ENCODE measurements around the gene RNF144B. TPM values are rescaled to one million over a fixed set of nuclear protein-coding genes. Genes with fewer than 3 reads are reported as not detected.
A peak's percentile ranks its signal among the peaks of the same experiment; 100 is the strongest.

The RNF144B gene
- total and polyA plus RNA-seq, 2 experiments from 2014 or later, result 4.2 to 9.0 TPM

DNA sequence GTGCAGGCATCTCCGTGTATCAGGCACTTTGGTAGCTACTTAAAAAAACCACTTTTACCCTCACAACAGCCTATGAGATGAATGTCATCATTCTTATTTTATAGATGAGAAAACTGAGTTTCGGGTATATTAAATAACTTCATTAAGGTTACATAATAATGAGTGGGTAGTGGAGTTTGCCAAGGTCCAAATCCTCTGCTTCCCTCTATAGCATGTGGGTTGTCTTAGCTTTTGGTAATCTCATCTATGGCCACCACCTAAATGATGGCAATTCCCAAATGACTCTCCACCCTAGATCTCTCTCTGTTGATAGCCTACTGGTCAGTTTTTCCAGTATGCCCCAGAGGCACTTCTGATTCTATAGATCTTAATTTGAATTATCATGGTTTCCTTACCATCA, 3.7 kb upstream of the RNF144B start (continued):
- TF ChIP-seq, protein P1, sequence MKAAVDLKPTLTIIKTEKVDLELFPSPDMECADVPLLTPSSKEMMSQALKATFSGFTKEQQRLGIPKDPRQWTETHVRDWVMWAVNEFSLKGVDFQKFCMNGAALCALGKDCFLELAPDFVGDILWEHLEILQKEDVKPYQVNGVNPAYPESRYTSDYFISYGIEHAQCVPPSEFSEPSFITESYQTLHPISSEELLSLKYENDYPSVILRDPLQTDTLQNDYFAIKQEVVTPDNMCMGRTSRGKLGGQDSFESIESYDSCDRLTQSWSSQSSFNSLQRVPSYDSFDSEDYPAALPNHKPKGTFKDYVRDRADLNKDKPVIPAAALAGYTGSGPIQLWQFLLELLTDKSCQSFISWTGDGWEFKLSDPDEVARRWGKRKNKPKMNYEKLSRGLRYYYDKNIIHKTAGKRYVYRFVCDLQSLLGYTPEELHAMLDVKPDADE (IDR thresholded peaks at IDR 0.05), result no peak
- no peak for TF ChIP-seq POLR2AphosphoS5 (IDR thresholded peaks at IDR 0.05; ENCODE audit: low read depth)
- no peak for TF ChIP-seq ZNF331 (CRISPR knock-in tag; IDR thresholded peaks at IDR 0.05; ENCODE audit: low read depth)

DNA sequence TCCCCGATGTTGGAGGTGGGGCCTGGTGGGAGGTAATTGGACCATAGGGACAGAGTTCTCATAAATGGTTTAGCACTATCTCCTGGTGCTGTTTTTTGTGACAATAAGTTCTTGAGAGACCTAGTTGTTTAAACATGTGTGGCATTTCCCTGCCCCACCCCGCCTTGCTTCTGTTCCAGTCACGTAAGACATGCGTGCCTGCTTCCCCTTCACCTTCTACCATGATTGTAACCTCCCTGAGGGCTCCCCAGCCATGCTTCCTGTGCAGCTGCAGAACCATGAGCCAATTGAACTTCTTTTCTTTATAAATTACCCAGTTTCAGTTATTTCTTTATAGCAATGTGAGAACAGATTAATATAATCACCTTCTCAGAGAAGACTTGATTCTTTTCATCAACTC, 2.5 kb upstream of the RNF144B start:
- Histone ChIP-seq H3K9me2 (ENCODE audit: insufficient read depth) (no peaks in the 10 kb centered on the region), H4K20me1 (replicated peaks; ENCODE audit: insufficient read depth) (no peaks in the 10 kb centered on the region), H3K79me2 (replicated peaks; ENCODE audit: insufficient read depth) (peaks cover 3% of the 10 kb centered on the region; the same call in 1 of the 2 replicates), H3K4me1 (ENCODE audit: insufficient read depth) (peaks cover 29% of the 10 kb centered on the region), H3K36me3 (ENCODE audit: insufficient read depth) (no peaks in the 10 kb centered on the region), H2AFZ (0 out of 2 replicates have a peak overlapping the region, but pooled peaks have one; percentile 35), H3F3A (replicated peaks; ENCODE audit: low read depth) (peaks cover 10% of the 10 kb centered on the region; the same call in 1 of the 2 replicates), H3K27ac (ENCODE audit: low read depth) (no peak overlapping the region), H3K4me3 (no peak overlapping the region), H3K27me3 (ENCODE audit: insufficient read depth) (no peaks in the 10 kb centered on the region), H3K4me2 (no peak overlapping the region)
- H3K27ac Mint-ChIP-seq, result no peak overlapping the region
- no peaks in the 10 kb centered on the region for H3K36me3 Mint-ChIP-seq (ENCODE audit: low read depth)
- no peak overlapping the region for H3K4me3 Mint-ChIP-seq
- peaks cover 34% of the 10 kb centered on the region for H3K4me1 Mint-ChIP-seq
- no peak for DNase-seq (ENCODE audit: low spot score)
- H3K27me3 Mint-ChIP-seq (ENCODE audit: insufficient read depth, low read depth, poor library complexity), result peaks cover 6% of the 10 kb centered on the region
- ATAC-seq, result no peak
- no peaks in the 10 kb centered on the region; the same call in 2 of the 3 replicates for H3K9me3 Mint-ChIP-seq
- TF ChIP-seq, protein P2, sequence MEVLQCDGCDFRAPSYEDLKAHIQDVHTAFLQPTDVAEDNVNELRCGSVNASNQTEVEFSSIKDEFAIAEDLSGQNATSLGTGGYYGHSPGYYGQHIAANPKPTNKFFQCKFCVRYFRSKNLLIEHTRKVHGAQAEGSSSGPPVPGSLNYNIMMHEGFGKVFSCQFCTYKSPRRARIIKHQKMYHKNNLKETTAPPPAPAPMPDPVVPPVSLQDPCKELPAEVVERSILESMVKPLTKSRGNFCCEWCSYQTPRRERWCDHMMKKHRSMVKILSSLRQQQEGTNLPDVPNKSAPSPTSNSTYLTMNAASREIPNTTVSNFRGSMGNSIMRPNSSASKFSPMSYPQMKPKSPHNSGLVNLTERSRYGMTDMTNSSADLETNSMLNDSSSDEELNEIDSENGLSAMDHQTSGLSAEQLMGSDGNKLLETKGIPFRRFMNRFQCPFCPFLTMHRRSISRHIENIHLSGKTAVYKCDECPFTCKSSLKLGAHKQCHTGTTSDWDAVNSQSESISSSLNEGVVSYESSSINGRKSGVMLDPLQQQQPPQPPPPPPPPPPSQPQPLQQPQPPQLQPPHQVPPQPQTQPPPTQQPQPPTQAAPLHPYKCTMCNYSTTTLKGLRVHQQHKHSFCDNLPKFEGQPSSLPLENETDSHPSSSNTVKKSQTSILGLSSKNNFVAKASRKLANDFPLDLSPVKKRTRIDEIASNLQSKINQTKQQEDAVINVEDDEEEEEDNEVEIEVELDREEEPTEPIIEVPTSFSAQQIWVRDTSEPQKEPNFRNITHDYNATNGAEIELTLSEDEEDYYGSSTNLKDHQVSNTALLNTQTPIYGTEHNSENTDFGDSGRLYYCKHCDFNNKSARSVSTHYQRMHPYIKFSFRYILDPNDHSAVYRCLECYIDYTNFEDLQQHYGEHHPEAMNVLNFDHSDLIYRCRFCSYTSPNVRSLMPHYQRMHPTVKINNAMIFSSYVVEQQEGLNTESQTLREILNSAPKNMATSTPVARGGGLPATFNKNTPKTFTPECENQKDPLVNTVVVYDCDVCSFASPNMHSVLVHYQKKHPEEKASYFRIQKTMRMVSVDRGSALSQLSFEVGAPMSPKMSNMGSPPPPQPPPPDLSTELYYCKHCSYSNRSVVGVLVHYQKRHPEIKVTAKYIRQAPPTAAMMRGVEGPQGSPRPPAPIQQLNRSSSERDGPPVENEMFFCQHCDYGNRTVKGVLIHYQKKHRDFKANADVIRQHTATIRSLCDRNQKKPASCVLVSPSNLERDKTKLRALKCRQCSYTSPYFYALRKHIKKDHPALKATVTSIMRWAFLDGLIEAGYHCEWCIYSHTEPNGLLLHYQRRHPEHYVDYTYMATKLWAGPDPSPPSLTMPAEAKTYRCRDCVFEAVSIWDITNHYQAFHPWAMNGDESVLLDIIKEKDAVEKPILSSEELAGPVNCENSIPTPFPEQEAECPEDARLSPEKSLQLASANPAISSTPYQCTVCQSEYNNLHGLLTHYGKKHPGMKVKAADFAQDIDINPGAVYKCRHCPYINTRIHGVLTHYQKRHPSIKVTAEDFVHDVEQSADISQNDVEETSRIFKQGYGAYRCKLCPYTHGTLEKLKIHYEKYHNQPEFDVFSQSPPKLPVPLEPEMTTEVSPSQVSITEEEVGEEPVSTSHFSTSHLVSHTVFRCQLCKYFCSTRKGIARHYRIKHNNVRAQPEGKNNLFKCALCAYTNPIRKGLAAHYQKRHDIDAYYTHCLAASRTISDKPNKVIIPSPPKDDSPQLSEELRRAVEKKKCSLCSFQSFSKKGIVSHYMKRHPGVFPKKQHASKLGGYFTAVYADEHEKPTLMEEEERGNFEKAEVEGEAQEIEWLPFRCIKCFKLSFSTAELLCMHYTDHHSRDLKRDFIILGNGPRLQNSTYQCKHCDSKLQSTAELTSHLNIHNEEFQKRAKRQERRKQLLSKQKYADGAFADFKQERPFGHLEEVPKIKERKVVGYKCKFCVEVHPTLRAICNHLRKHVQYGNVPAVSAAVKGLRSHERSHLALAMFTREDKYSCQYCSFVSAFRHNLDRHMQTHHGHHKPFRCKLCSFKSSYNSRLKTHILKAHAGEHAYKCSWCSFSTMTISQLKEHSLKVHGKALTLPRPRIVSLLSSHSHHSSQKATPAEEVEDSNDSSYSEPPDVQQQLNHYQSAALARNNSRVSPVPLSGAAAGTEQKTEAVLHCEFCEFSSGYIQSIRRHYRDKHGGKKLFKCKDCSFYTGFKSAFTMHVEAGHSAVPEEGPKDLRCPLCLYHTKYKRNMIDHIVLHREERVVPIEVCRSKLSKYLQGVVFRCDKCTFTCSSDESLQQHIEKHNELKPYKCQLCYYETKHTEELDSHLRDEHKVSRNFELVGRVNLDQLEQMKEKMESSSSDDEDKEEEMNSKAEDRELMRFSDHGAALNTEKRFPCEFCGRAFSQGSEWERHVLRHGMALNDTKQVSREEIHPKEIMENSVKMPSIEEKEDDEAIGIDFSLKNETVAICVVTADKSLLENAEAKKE (CRISPR knock-in tag; IDR thresholded peaks at IDR 0.05), result no peak
- TF ChIP-seq, protein P3, sequence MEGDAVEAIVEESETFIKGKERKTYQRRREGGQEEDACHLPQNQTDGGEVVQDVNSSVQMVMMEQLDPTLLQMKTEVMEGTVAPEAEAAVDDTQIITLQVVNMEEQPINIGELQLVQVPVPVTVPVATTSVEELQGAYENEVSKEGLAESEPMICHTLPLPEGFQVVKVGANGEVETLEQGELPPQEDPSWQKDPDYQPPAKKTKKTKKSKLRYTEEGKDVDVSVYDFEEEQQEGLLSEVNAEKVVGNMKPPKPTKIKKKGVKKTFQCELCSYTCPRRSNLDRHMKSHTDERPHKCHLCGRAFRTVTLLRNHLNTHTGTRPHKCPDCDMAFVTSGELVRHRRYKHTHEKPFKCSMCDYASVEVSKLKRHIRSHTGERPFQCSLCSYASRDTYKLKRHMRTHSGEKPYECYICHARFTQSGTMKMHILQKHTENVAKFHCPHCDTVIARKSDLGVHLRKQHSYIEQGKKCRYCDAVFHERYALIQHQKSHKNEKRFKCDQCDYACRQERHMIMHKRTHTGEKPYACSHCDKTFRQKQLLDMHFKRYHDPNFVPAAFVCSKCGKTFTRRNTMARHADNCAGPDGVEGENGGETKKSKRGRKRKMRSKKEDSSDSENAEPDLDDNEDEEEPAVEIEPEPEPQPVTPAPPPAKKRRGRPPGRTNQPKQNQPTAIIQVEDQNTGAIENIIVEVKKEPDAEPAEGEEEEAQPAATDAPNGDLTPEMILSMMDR (conservative IDR thresholded peaks at IDR 0.05; ENCODE audit: low read depth in 2 of 2), result no peak
- TF ChIP-seq EZH2phosphoT487 (IDR thresholded peaks at IDR 0.05; ENCODE audit: unreplicated experiment) (no peak), STAT1 (IDR thresholded peaks at IDR 0.05; ENCODE audit: unreplicated experiment) (no peak), NANOG (IDR thresholded peaks at IDR 0.05; ENCODE audit: borderline replicate concordance) (no peak), ZNF114 (CRISPR knock-in tag; IDR thresholded peaks at IDR 0.05) (no peak), JUNB (IDR thresholded peaks at IDR 0.05; ENCODE audit: unreplicated experiment) (no peak), CREB1 (CRISPR knock-in tag; IDR thresholded peaks at IDR 0.05; ENCODE audit: low read depth) (no peak), POLR2AphosphoS5 (IDR thresholded peaks at IDR 0.05; ENCODE audit: low read depth) (no peak), EZH2 (IDR thresholded peaks at IDR 0.05; ENCODE audit: low read depth, unreplicated experiment) (no peak)
- TF ChIP-seq, protein P4, sequence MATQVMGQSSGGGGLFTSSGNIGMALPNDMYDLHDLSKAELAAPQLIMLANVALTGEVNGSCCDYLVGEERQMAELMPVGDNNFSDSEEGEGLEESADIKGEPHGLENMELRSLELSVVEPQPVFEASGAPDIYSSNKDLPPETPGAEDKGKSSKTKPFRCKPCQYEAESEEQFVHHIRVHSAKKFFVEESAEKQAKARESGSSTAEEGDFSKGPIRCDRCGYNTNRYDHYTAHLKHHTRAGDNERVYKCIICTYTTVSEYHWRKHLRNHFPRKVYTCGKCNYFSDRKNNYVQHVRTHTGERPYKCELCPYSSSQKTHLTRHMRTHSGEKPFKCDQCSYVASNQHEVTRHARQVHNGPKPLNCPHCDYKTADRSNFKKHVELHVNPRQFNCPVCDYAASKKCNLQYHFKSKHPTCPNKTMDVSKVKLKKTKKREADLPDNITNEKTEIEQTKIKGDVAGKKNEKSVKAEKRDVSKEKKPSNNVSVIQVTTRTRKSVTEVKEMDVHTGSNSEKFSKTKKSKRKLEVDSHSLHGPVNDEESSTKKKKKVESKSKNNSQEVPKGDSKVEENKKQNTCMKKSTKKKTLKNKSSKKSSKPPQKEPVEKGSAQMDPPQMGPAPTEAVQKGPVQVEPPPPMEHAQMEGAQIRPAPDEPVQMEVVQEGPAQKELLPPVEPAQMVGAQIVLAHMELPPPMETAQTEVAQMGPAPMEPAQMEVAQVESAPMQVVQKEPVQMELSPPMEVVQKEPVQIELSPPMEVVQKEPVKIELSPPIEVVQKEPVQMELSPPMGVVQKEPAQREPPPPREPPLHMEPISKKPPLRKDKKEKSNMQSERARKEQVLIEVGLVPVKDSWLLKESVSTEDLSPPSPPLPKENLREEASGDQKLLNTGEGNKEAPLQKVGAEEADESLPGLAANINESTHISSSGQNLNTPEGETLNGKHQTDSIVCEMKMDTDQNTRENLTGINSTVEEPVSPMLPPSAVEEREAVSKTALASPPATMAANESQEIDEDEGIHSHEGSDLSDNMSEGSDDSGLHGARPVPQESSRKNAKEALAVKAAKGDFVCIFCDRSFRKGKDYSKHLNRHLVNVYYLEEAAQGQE (IDR thresholded peaks at IDR 0.05; ENCODE audit: unreplicated experiment), result no peak
